Astrocyte of the cerebellum (primary cell): Measurements from ENCODE around the gene PRKN.

Experiments used
- DNase-seq: peaks from one replicate; pipeline ENCODE4 v3.0.0-alpha.2; 2011; ENCODE audit warnings: low read depth
- H3K4me3 ChIP-seq: 2 replicates; pipeline ENCODE4 v1.5.1; 2011; ENCODE audit warnings: mild to moderate bottlenecking, low read depth, low read length, moderate library complexity
- CTCF ChIP-seq: IDR thresholded peaks from 2 replicates; pipeline ENCODE4 v1.5.1; 2012; ENCODE audit warnings: low read length, low read depth, moderate library complexity, mild to moderate bottlenecking; ENCODE audit errors: missing control alignments
- in situ Hi-C: cut with HindIII; loops from 2 replicates; pipeline ENCODE4 v1.10.0; 2017; ENCODE audit warnings: low sequenced_read_pairs

PRKN gene

GRCh38 chr6:162203287-162203686, 524.3 kb downstream of the PRKN start:
- no peak overlapping the region for H3K4me3 ChIP-seq
- in situ Hi-C loops, result no loop called here
- TF ChIP-seq CTCF, result no peak
- no peak for DNase-seq

- in situ Hi-C loops, result no loop called here
- no peak for TF ChIP-seq CTCF
- no peak overlapping the region for H3K4me3 ChIP-seq
- DNase-seq, result no peak
Measured at GRCh38 chr6:162200945-162201690, 526.4 kb downstream of the PRKN start.

GRCh38 chr6:162200041-162200440, 527.5 kb downstream of the PRKN start:
- in situ Hi-C loops, result no loop called here
- no peak for DNase-seq
- no peak overlapping the region for H3K4me3 ChIP-seq
- no peak for TF ChIP-seq CTCF

GRCh38 chr6:162198925-162199324, 528.6 kb downstream of the PRKN start:
- no peak for DNase-seq
- no peak overlapping the region for H3K4me3 ChIP-seq
- in situ Hi-C loops, result no loop called here
- TF ChIP-seq CTCF, result no peak

- DNase-seq, result no peak
- no peak for TF ChIP-seq CTCF
- in situ Hi-C loops, result no loop called here
- H3K4me3 ChIP-seq, result no peak overlapping the region
Measured at GRCh38 chr6:162198076-162198475, 529.5 kb downstream of the PRKN start.

GRCh38 chr6:162195441-162195840, 532.1 kb downstream of the PRKN start:
- DNase-seq, result no peak

More at GRCh38 chr6:162195441-162195840, 532.1 kb downstream of the PRKN start:
- TF ChIP-seq CTCF, result no peak
- H3K4me3 ChIP-seq, result no peak overlapping the region
- in situ Hi-C loops, result no loop called here
